ENCODE data around the gene NSG1.

- TF ChIP-seq, protein P1, sequence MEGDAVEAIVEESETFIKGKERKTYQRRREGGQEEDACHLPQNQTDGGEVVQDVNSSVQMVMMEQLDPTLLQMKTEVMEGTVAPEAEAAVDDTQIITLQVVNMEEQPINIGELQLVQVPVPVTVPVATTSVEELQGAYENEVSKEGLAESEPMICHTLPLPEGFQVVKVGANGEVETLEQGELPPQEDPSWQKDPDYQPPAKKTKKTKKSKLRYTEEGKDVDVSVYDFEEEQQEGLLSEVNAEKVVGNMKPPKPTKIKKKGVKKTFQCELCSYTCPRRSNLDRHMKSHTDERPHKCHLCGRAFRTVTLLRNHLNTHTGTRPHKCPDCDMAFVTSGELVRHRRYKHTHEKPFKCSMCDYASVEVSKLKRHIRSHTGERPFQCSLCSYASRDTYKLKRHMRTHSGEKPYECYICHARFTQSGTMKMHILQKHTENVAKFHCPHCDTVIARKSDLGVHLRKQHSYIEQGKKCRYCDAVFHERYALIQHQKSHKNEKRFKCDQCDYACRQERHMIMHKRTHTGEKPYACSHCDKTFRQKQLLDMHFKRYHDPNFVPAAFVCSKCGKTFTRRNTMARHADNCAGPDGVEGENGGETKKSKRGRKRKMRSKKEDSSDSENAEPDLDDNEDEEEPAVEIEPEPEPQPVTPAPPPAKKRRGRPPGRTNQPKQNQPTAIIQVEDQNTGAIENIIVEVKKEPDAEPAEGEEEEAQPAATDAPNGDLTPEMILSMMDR (IDR thresholded peaks at IDR 0.05; ENCODE audit: insufficient read depth, low read depth, low read length): no peak
- no peak for TF ChIP-seq EZH2 (IDR thresholded peaks at IDR 0.05; ENCODE audit: insufficient read depth, low read length)
Observed at GRCh38 chr4:4427886-4428285, 41.0 kb downstream of the NSG1 start.

Measured in astrocyte (in vitro differentiated cells and primary cell).